IPS DF 4.7 (cell line): ENCODE data around the gene GGA3.
"Not testable (repeated sequence)": the region's sequence is repeated elsewhere in the genome, so short reads cannot be mapped to it uniquely, and the experiment has no call there.

Source experiments
- DNase-seq: peaks from one replicate; pipeline ENCODE4 v3.0.0-alpha.2; 2013; ENCODE audit warnings: low spot score; ENCODE audit errors: extremely low read depth

The GGA3 gene

DNA sequence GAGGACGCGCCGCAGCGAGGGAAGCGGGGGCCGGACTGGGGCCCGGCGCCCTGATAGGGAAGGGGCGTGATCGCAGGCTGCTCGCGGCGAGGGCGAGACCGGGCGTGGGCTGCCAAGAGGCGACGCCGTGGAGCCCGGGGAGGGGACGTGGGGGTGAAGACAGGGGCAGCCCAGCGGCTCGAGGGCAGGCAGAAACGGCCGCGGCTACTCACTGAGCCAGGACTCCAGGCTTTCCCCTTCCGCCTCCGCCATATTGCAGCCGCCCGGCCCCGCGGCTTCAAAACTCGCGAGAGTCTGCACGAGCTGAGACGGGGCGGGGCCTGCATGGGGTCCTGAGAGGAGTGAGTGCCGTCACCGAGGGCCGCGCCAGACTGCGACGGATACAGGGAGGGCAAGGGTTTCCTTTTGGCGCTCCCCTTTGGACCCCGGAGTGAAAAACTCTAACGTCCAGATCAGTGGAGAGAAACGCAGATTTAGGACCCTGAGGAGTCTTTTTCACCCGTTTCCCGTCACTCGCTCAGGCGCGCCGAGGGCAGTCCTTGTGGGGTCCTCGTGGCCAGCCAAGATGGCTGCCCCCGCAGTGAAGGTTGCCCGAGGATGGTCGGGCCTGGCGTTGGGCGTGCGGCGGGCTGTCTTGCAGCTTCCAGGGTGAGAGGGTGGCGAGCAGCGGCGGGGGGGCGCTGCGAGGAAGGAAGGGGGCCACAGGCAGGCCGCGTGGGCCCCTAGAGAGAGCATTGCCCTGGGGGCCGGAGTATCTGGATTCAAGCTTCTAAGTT, at the start of gene GGA3, which contains the start of gene MRPS7:
Gene GGA3 (minus strand): TSS at position 271 of the 776 bp plus-strand sequence. CDS start 19 bp downstream, at position 252.
Gene MRPS7 (plus strand): TSS at position 544 of the 776 bp plus-strand sequence. CDS start 22 bp downstream, at position 566.
- no peak for DNase-seq

DNA sequence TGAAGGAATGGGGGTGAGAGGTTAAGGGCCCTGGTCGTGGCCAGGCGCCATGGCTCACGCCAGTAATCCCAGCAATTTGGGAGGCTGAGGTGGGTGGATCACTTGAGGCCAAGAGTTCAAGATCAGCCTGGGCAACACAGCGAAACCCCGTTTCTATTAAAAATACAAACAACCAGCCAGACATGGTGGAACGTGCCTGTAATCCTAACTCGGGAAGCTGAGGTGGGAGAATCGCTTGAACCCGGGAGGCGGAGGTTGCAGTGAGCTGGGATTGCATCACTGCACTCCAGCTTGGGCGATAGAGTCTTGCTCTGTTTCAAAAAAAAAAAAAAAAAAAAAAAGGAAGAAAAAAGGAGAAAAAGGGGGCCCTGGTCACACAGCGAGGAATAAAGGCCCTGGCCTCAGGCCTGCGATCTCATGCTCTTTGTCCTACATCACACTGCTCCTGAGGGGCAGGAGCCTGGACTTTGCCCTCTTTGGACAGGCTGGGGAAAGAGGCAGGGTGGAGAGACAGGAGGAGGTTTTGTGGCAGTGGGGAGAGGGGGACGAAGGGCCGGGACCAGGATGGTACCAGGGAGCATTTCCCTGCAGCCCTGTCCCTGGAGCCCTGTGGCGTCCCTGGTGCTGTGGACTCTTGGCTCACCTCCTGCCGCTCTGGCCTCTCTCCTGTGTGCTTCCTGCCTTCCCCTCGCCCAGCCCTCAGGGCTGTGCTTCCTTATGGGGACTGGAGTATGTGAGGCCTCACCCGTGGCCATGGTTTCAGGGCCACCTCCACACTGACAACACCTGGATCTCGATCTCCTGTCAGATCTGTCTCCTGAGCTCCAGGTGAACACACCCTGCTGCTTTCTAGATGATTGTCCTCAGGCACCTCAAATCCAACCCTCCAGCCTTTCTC, 47.6 kb upstream of the GGA3 start:
- DNase-seq: no peak

- DNase-seq: no peak
Observed at GRCh38 chr17:75307957-75308731, 46.7 kb upstream of the GGA3 start.

- DNase-seq: no peak
Observed at GRCh38 chr17:75301502-75302206, 40.2 kb upstream of the GGA3 start.

DNA sequence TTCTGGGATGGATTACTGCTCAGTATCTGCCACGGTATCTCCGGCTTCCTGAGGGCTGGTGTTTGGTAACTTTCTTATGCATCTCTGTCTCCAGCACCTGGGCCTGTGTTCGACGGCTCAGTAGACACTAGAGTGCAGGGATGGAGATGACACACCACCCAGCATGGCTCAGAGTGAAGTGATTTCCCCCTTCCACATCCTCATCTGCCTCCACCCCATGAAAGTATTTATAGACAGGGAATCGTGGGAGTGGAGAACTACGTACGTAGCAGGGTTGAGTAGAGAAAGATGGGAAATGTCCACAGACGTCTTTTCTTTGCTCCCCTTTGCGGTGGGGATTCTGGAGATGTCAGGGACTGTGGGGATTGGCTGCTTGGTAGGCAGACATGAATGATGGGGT, 39.6 kb upstream of the GGA3 start:
- DNase-seq: no peak

GRCh38 chr17:75300280-75300679, 38.9 kb upstream of the GGA3 start:
- no peak for DNase-seq

DNA sequence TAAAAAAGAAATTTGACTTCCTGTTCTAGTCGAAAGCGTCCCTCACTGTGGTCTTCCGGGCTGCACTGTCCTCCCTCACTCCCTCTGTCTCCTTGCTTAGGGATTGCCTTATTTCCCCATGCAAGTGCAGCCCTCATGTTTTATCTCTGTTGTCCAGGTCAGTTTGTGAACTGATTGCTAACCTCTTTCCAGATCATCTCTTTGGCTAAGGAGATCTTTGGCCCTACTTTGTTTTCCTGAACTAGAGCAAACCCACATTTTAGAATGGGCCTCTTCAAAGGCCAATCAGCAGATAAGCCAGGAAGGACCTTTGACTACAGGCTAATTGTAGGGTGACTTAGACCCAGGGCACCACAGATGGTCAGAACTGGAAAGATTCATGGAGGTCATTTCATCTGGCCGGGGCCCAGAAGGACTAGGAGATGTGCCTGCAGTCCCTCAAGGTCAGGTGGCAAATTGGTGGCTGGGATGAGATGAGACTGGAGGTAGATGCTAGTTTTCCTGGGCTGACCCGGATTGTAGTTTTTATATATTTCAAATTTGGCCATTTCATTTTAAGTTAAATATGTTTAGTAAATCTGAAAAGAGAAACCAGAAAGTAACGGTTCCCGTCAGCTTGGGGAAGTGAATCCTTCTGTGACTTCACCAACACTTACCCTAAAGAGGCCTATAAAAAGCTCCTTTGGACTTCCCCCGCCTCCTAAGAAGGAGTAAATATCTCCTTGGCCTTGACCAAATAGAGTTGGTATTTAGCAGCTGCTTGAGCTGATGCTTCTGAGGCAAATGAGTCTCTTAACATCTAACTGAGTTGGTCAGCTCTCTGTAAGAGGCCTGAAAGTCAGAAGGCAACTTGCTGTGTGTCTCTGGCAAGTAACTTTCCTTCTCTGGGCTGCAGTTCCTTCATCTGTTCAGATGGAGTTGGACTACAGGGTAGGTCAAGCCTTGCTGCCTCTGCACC, 34.1 kb upstream of the GGA3 start:
- DNase-seq: no peak

DNA sequence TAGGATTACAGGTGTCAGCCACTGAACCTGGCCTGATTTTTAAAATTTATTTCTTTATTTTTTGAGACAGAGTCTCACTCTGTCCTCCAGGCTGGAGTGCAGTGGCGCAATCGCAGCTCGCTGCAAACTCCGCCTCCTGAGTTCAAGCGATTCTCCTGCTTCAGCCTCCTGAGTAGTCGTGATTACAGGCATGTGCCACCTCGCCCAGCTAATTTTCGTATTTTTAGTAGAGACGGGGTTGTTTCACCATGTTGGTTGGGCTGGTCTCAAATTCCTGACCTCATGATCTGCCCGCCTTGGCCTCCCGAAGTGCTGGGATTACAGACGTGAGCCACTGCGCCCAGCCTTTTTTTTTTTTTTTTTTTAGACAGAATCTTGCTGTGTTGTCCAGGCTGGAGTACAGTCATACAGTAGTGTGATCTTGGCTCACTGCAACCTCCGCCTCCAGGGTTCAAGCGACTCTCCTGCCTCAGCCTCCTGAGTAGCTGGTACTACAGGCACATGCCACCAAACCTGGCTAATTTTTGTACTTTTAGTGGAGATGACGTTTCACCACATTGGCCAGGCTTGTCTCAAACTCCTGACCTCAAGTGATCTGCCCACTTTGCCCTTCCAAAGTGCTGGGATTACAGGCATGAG, 31.5 kb upstream of the GGA3 start:
- not testable (repeated sequence) for DNase-seq

GRCh38 chr17:75289832-75290337, 28.5 kb upstream of the GGA3 start:
- no peak for DNase-seq

- peak; percentile 98 for DNase-seq
Observed at GRCh38 chr17:75289115-75289831, 27.9 kb upstream of the GGA3 start, which contains the start of gene SLC25A19. TSS of gene SLC25A19 (minus strand) at chr17:75289433. CDS start at chr17:75286764, 2,669 bp downstream.

- no peak for DNase-seq
Observed at GRCh38 chr17:75288770-75289114, 27.3 kb upstream of the GGA3 start.

GRCh38 chr17:75288359-75288758, 27.0 kb upstream of the GGA3 start:
- no peak for DNase-seq

DNA sequence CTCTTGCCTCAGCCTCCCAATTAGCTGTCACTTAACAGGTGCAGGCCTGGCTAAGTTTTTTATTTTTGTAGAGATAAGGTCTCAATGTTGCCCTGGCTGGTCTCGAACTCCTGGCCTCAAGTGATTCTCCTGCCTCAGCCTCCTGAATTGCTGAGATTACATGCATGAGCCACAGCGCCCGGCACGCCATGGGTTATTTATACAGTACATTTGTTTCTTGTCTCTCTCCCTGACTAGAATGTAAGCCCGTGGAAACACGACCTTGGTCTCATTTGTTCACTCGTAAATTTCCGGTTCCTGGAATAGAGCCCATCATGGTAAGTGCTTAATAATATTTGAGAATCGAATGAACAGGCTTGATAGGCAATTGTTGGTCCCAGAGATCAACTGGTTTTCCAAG, 25.8 kb upstream of the GGA3 start:
- DNase-seq: no peak

- no peak for DNase-seq
Observed at GRCh38 chr17:75285123-75285522, 23.7 kb upstream of the GGA3 start.

- not testable (repeated sequence) for DNase-seq
Observed at GRCh38 chr17:75280189-75280588, 18.8 kb upstream of the GGA3 start.

GRCh38 chr17:75277664-75278071, 16.3 kb upstream of the GGA3 start:
- DNase-seq: no peak

DNA sequence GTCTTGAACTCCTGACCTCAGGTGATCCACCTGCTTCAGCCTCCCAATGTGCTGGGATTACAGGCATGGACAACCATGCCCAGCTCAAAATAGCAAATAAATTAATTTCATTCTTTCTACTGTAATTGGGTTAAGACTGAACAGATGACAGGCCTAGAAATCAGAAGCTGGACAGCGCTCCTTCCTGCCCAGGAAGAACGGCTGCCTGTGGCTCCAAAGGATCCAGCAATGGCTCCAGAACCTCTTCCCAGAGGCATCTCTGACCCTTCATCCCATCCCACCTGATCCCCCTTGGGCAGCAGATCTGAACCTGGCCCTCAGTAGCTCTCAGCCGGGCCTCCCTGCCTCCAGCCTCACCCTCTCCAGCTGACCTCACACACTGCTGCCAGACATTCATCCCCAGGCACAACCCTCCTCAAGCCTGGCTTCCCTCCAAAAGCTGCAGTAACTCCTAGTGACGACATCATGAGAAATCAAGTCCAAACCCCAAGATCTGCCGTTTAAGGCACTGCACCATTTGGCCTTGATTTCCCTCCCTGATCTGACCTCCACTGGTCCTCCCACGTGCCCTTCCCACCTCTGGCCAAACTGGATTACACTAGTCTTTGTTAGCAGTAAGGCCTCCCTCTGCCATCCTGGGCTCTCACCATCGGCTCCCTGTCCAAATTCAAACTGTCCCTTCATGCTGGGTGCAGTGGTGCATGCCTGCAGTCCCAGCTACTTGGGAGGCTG, 12.7 kb upstream of the GGA3 start:
- DNase-seq: no peak

DNA sequence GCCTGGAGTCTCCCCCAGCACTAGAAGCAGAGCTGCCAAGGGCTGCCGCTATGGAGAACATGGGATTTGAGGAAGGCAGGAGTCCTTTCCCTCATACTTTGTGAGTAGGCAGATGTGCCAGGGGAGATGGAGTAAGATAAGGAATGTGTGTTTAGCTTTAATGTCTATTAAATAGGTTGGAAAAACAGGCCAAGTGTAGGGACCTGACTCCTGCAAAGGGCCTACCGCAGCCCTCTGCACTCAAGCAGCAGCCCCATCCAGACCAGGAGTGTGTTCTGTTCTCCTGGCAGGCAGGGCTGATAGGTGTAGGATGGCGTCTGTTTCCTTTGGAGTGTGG, 11.4 kb upstream of the GGA3 start:
- DNase-seq: no peak
